ENCODE measurements around the gene HTATSF1. TPM values are rescaled to one million over a fixed set of nuclear protein-coding genes. Genes with fewer than 3 reads are reported as not detected.
A peak's percentile ranks its signal among the peaks of the same experiment; 100 is the strongest.

The HTATSF1 gene
- total RNA-seq, 1 donor, result 21.1 TPM

DNA sequence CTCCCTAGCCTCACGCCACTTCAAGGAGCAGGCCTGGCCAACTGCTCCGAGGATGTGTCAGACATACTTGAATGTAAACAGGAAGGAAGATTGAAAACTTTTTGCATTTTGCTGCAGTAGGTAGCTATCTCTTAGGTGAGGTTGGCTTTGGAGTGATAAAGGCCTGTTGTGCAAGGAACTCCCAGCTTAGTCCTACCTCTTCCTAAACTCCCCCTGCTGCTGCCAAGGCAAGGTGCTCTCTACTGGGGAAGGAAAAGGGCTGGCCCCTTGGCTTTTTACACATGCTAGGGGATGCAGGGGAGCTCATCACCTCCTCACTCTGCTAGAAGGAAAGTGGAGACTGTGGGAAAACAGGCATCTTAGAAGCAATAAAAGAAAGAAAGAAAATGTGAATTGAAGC, 20.4 kb upstream of the HTATSF1 start:
- H3K9me3 ChIP-seq (ENCODE audit: low read depth, low read length), result no peaks in the 10 kb centered on the region
- no peaks in the 10 kb centered on the region for H3K27me3 ChIP-seq (ENCODE audit: insufficient read depth, low read length)
- no peak overlapping the region for H3K4me3 ChIP-seq (ENCODE audit: low read length)
- H3K4me1 ChIP-seq (ENCODE audit: insufficient read depth, low read length), result no peaks in the 10 kb centered on the region

DNA sequence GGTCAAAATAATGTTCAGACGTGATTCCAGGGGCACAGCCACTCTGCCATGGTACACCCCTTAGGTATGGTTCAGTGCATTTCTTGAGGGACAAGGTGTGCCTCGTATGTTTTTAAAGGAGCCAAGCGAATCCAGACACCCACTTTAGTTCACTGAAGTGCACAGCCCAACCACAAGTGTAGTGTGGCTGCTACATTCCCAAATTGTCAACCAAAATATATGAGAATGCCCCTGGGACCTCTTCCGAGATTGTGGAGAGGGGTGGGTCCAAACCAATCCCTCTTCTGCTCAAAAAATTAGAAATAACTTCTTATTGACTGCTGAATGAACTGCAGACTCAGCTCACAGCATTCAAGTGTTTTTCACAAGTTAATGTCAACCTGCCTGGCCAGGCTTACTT, 17.0 kb upstream of the HTATSF1 start:
- Histone ChIP-seq H3K4me1 (ENCODE audit: insufficient read depth, low read length) (no peaks in the 10 kb centered on the region), H3K9me3 (ENCODE audit: low read depth, low read length) (no peaks in the 10 kb centered on the region), H3K4me3 (ENCODE audit: low read length) (no peak overlapping the region), H3K27me3 (ENCODE audit: insufficient read depth, low read length) (no peaks in the 10 kb centered on the region)

DNA sequence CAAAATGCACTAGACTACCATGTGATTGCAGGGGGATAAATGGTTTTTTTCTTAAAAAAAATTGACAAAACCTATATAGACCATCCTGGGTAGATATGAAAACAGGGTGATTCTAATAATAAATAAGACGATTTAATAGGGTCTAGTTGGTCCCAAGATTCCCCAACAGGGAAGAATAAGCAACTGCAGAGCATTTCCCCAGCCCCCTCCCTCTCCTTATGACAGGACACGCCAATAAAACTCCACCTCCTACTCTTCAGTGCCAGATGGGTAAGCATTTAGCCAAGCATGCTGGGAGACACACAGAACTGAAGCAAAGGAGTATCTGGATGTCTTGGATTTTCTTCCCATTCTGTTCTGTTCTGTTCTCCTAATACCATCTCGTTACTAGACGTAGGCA, 9.7 kb upstream of the HTATSF1 start, which contains the start of gene BRS3:
Gene BRS3, plus strand, starts transcription at position 301 of the 400 bp plus-strand sequence. CDS start 168 bp downstream, outside the sequence.
- no peaks in the 10 kb centered on the region for H3K27me3 ChIP-seq (ENCODE audit: insufficient read depth, low read length)
- H3K4me1 ChIP-seq (ENCODE audit: insufficient read depth, low read length), result no peaks in the 10 kb centered on the region
- no peaks in the 10 kb centered on the region for H3K9me3 ChIP-seq (ENCODE audit: low read depth, low read length)
- no peak within 1 kb of the TSS for H3K4me3 ChIP-seq (ENCODE audit: low read length)

DNA sequence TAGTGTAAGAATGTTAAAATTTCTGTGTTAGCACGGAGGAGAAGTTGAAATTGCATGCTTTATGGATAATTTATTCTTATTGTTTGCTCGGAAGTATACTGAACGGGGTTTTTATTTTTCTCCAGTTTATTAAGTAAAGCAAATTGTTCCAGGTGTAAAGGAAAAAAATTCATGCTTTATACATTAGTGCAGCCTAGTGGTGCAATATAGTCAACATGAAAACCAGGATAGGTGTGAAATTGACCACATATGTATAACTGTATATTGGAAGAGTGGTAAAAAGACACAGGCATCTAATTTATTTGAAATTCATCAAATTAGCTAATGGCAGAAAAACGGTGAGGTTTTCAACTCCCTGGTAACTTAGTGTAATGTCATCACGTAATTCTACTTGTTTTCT, 8.7 kb upstream of the HTATSF1 start:
- H3K9me3 ChIP-seq (ENCODE audit: low read depth, low read length), result no peaks in the 10 kb centered on the region
- no peaks in the 10 kb centered on the region for H3K4me1 ChIP-seq (ENCODE audit: insufficient read depth, low read length)
- H3K4me3 ChIP-seq (ENCODE audit: low read length), result no peak overlapping the region
- no peaks in the 10 kb centered on the region for H3K27me3 ChIP-seq (ENCODE audit: insufficient read depth, low read length)

DNA sequence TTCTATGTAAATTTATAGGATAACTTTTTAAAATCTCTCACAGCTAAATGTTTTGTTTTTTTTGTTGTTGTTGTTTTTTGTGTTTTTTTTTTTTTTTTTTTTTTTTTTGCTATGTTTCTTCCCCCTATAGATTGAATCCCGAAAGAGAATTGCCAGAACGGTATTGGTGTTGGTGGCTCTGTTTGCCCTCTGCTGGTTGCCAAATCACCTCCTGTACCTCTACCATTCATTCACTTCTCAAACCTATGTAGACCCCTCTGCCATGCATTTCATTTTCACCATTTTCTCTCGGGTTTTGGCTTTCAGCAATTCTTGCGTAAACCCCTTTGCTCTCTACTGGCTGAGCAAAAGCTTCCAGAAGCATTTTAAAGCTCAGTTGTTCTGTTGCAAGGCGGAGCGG, 5.6 kb upstream of the HTATSF1 start:
- H3K4me3 ChIP-seq (ENCODE audit: low read length), result no peak overlapping the region
- H3K4me1 ChIP-seq (ENCODE audit: insufficient read depth, low read length), result peaks cover 13% of the 10 kb centered on the region
- H3K27me3 ChIP-seq (ENCODE audit: insufficient read depth, low read length), result no peaks in the 10 kb centered on the region
- H3K9me3 ChIP-seq (ENCODE audit: low read depth, low read length), result no peaks in the 10 kb centered on the region

DNA sequence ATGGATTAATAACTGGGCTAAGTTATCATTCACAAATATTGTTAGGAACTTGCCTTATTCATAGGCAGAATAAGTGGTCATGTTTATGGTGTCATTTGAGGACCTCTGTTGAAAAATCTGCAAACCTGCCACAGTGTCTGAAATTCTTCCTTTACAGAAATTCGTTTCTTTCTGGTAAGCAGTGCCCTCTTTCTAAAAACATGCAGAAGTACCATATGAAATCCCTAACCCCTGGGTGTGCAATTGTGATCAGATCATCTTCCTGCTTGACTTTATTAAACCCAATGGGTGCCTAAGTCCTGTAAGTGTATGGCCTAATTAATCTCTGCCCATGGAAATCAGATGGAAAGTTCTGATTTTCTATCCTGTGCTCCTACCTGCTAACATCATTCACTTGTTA, 4.4 kb upstream of the HTATSF1 start:
- H3K9me3 ChIP-seq (ENCODE audit: low read depth, low read length), result no peaks in the 10 kb centered on the region
- peaks cover 13% of the 10 kb centered on the region for H3K4me1 ChIP-seq (ENCODE audit: insufficient read depth, low read length)
- H3K4me3 ChIP-seq (ENCODE audit: low read length), result no peak overlapping the region
- H3K27me3 ChIP-seq (ENCODE audit: insufficient read depth, low read length), result no peaks in the 10 kb centered on the region

DNA sequence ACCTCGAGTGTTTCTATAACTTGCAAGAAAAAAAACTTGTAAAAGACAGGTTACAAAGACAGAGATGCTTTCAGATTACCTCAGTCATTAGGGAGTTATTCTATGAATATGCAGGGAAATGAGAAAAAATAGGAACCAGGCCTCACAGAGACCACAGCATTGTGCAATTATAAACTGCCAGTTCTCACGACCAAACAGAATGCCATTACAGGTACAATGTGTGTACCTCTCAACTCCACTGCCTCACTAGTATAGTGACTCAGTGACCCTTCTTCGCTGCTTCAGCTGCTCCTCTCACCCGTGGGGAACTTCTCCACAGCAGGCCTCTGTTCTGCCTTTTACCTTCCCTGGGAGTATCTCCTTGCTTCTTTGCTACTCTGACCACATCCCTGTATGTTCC, 2.3 kb upstream of the HTATSF1 start:
- no peaks in the 10 kb centered on the region for H3K9me3 ChIP-seq (ENCODE audit: low read depth, low read length)
- H3K4me1 ChIP-seq (ENCODE audit: insufficient read depth, low read length), result peaks cover 13% of the 10 kb centered on the region
- no peak overlapping the region for H3K4me3 ChIP-seq (ENCODE audit: low read length)
- H3K27me3 ChIP-seq (ENCODE audit: insufficient read depth, low read length), result no peaks in the 10 kb centered on the region

DNA sequence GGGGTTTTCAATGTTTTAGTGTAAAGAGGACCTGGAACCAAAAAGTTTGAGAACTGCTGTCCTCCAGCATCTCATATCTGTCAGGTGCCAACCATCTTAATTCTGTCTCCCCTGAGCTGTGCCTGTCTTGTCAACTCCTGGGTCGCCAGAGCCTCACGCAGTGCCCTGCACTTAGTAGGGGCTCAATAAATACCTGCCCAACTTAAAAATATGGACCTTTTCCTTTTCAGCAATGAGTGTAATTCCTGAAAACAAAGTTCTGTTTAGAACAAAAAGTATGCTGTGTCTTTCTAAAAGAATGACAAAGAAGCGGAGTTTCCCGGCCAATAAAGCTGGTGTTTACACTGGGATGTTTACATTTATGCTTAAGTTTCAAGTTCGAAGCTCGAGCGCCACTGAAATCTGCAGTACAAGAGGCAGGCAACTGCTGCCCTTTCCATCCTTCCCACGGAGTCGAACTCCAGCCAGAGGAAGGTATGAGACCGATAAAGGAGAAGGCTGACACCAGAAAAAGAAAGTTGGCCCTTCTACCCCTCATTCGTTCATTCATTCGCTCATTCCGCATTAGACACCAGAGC, 1.1 kb upstream of the HTATSF1 start:
- peaks cover 13% of the 10 kb centered on the region for H3K4me1 ChIP-seq (ENCODE audit: insufficient read depth, low read length)
- no peaks in the 10 kb centered on the region for H3K27me3 ChIP-seq (ENCODE audit: insufficient read depth, low read length)
- peak overlapping the region; percentile 68 for H3K4me3 ChIP-seq (ENCODE audit: low read length)

DNA sequence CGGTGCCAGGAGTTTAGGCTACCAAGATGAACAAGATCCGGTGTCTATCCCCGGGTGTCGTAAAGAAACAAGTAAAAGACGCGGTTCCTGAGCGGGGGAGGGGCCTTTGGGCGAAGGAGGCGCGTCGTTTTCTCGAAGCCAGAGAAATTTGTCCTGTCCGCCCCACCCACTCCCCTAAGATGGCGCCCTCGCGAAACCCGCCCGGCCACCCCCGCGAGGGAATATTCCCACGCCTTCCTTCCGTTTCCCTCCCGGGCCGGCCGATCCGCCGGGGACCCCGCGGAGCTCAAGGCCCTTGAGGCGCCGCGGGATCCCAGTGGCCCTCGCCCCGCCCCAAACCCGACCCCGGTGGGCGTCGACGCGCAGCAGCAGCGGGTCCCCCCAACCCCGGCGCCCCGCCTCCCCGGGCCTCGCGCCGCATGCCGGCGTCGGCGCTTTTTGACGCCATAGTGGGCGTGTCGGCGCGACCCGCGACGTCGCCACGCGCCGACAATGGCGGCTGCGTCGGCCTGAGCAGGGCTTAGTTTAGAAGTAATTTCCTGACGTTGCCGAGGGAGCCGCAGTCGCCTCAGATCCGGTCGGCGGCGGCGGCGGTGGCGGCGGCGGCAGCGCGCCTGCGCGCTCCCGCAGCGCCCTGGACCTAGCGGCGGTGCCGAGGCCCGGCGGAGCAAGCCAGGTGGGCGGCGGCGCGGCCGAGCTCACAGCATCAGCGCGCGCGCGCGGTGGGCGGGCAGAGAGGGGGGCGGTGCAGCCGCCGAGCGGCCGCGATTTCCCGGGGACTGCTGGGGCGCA, 432 bp upstream of the HTATSF1 start:
- Histone ChIP-seq H3K27me3 (ENCODE audit: insufficient read depth, low read length) (no peaks in the 10 kb centered on the region), H3K4me1 (ENCODE audit: insufficient read depth, low read length) (peaks cover 13% of the 10 kb centered on the region), H3K4me3 (ENCODE audit: low read length) (peak overlapping the region; percentile 68), H3K9me3 (ENCODE audit: low read depth, low read length) (no peaks in the 10 kb centered on the region)

More for the DNA sequence above, 1.1 kb upstream of the HTATSF1 start:
- no peaks in the 10 kb centered on the region for H3K9me3 ChIP-seq (ENCODE audit: low read depth, low read length)

DNA sequence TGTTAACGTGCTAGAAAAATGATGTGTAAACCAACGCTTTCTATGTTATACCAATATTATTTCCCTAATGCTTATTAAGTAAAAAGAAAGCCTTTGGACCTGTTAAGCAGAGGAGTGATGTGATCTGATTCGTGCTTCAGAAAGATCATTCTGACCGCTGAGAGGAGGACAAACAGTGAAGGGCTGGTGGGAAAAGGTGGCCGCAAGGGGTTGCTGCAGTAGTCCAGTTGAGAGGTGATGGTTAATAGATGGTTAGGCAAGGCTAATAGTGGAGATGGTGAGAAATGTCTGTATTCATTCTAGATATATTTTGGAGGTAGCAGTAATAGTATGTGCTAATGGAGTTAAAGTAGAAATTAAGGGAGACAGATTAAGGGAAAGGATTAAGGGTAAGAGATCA, 21.7 kb downstream of the HTATSF1 start:
- no peaks in the 10 kb centered on the region for H3K27me3 ChIP-seq (ENCODE audit: insufficient read depth, low read length)
- H3K4me3 ChIP-seq (ENCODE audit: low read length), result no peak overlapping the region
- no peaks in the 10 kb centered on the region for H3K9me3 ChIP-seq (ENCODE audit: low read depth, low read length)
- no peaks in the 10 kb centered on the region for H3K4me1 ChIP-seq (ENCODE audit: insufficient read depth, low read length)

DNA sequence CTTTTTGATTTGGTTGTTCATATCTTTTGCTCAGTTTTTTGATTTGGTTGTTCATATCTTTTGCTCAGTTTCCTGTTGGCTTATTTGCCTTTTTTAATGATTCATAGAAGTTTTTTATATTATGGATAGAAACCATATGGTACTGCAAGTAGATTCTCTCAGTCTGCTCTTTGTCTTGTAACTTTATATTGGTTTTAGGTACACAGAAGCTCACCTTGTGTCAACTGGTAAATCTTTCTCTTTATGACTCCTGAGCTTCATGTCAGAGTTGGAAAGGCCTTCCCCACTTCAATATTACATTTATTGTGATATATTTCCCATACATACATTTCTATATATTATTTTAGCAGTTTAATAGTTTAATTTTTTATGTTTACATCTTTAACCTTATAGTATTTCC, 26.4 kb downstream of the HTATSF1 start:
- H3K4me3 ChIP-seq (ENCODE audit: low read length), result no peak overlapping the region
- H3K4me1 ChIP-seq (ENCODE audit: insufficient read depth, low read length), result no peaks in the 10 kb centered on the region
- no peaks in the 10 kb centered on the region for H3K27me3 ChIP-seq (ENCODE audit: insufficient read depth, low read length)
- H3K9me3 ChIP-seq (ENCODE audit: low read depth, low read length), result no peaks in the 10 kb centered on the region

DNA sequence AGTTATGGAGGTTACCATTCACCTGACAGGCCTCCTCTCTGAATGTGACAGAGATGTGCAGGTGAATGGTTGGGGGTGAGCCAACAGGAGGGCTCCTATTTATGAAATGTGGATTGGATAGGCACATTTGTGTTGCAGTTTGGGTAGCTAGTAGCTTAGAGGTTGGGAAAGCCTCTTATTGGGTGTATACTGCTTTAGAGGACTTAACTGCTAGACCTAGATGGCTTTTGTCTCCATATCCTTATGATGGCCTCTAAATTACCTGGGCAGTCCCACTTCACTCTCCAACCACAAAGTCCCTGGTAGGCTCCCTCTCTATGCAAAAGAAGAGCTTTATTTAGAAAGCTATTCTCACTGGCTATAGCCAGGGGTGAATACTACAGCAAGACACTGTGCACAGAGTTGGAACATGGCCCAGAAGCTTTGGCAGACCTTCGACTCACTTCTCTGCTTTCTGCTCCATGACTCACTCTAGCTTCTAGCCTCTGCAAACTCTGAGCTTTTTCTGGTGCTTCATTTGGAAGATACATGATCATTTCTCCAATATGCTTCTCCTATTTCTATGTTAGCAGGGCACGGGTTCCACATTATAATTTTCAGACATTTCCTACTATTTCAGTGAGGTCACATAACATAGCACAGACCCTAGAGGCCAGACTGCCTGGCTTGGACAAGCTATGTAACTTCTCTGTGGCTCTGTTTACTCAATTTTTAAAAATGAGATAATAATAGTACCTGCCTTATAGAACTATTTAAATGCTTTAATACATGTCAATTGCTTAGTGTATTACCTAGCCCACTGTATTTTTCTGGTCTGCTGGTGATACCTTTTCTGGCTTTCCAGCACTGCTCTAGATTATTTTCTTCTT, 28.6 kb downstream of the HTATSF1 start:
- Histone ChIP-seq H3K4me1 (ENCODE audit: insufficient read depth, low read length) (no peaks in the 10 kb centered on the region), H3K4me3 (ENCODE audit: low read length) (no peak overlapping the region), H3K27me3 (ENCODE audit: insufficient read depth, low read length) (no peaks in the 10 kb centered on the region), H3K9me3 (ENCODE audit: low read depth, low read length) (no peaks in the 10 kb centered on the region)

DNA sequence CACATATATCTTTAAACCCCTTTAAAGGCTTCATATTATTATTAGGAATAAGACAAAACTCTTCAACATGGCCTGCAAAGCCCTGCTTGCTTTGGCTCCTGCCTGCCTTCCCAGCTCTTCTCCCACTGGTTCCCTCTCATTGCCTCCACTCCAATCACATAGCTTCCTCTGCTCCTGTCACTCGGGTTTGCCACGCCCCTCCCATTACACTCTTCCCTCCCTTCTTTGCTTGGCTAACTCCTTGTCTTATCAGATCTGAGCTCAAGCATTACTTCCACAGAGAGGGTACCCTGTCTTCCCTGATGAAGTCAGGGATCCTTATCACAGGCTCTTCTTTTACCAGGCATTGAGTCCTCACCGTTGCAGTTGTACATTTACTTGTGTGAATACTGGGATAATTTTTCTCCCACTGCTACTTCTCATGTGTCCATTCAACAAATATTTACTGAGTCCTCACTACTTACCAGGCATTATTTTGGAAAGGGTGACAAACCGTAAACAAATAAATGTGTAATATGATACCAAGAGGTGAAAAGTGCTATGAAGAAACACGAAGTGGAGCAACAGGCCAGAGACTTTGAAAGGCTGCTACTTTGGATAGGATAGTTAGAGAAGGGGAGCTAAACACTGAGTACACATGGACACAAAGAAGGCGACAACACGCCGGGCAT, 31.4 kb downstream of the HTATSF1 start:
- no peak overlapping the region for H3K4me3 ChIP-seq (ENCODE audit: low read length)
- no peaks in the 10 kb centered on the region for H3K9me3 ChIP-seq (ENCODE audit: low read depth, low read length)
- no peaks in the 10 kb centered on the region for H3K4me1 ChIP-seq (ENCODE audit: insufficient read depth, low read length)
- no peaks in the 10 kb centered on the region for H3K27me3 ChIP-seq (ENCODE audit: insufficient read depth, low read length)

DNA sequence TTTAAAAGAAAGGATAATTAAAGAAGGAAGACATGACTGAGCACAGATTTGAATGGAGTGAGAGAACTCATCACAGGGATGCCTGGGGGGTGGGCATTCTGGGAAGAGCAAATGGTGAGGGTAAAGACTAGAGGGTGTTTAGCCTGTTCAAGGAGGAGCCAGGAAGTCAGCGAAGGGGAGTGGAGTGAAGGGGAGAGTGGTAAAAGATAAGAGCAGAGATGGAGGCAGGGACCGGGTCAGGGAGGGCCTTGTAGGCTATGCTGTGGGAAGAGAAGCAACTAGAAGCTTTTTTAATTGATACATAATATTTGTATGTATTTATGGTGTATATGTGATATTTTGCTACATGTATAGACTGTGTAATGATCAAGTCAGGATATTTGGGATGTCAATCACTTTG, 32.4 kb downstream of the HTATSF1 start:
- no peaks in the 10 kb centered on the region for H3K9me3 ChIP-seq (ENCODE audit: low read depth, low read length)
- no peaks in the 10 kb centered on the region for H3K27me3 ChIP-seq (ENCODE audit: insufficient read depth, low read length)
- H3K4me1 ChIP-seq (ENCODE audit: insufficient read depth, low read length), result no peaks in the 10 kb centered on the region
- no peak overlapping the region for H3K4me3 ChIP-seq (ENCODE audit: low read length)

DNA sequence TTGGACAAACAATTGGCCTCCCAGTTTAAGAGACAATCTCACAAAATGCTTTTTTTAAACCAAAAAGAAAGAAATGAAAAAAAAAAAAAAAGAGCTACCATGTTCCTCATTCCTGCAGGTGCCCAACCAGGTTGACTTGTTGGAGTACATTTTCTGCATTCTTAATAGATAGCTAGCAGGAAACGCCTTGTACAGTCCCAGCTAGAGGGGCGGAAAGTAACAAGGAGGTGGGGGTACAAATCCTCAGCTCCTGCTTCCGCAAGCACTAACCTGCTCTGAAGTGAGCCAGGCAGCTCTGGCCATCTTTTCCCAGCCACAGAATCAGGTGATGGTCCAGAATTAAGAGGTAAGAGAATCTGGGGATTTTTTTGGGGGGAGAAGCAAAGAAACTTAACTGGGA, 34.6 kb downstream of the HTATSF1 start, which contains the start of gene VGLL1:
Gene VGLL1, plus strand, starts transcription at position 265 of the 400 bp plus-strand sequence. CDS start 3,806 bp downstream, outside the sequence.
- no peaks in the 10 kb centered on the region for H3K4me1 ChIP-seq (ENCODE audit: insufficient read depth, low read length)
- no peaks in the 10 kb centered on the region for H3K27me3 ChIP-seq (ENCODE audit: insufficient read depth, low read length)
- H3K9me3 ChIP-seq (ENCODE audit: low read depth, low read length), result no peaks in the 10 kb centered on the region
- no peak within 1 kb of the TSS for H3K4me3 ChIP-seq (ENCODE audit: low read length)
